Stimulated activated CD4-positive, alpha-beta T cell treated with anti-CD3 and anti-CD28 coated beads, Interleukin-12 subunit alpha, Interleukin-12 subunit beta, amount 100 ng/mL, for 48 hours (primary cell): Measurements from ENCODE around the gene COL6A1.
"Not testable (repeated sequence)": the region's sequence is repeated elsewhere in the genome, so short reads cannot be mapped to it uniquely, and the experiment has no call there.

ENCODE experiments used
- DNase-seq, 3 donors: peaks; one replicate each; pipeline ENCODE4 v3.0.0-alpha.2; 2020; ENCODE audit warnings: low read depth in 2 of 3, low spot score in 1 of 3

COL6A1 gene

GRCh38 chr21:46046906-46047305 is 65.3 kb downstream of the COL6A1 start:
- DNase-seq = not testable (repeated sequence)

DNA sequence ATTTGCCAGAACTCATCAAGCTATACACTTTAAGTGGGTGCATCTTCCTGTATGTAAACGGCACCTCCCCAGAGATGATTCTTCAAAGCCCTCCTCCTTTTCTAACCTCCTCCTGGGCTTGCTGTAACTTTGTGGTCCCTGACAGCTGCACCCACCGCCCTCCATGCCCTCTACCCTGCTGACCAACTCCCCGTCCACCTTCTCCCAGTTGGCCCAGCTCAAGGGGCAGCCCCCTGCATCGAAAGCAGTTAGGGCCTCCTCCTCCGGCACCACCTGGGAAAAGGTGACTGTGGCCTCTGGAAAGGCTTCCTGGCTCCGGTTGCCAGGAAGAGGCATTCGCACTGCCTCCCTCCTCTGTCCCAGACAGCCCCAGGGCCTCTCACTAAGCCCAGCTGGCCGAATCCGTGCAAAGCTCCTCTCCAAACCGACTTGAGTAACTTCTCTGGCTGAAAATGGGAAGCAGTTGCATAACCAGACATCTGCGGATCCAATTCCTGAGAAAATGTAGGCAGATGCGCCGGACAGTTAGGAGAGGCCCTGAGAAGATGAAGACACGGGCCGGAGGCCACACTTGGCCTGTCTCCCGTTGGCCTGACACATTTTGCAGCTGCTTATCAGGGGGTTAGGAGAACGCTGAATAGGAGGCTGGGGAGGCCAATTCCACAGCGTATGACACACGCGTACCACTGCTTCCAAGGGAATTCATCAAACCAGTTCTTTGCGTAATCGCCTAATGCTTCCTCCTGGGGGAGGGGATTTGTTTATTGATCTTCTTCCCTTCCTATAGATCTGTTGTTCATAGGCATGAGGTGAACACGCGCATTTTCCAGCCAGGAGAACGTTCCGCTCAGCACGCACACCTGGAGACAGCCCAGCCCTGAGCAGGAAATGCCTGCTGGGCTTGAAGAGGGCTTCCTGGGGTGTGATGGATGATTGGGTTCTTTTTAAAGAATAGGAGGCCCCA is 67.6 kb downstream of the COL6A1 start:
- DNase-seq = no peak

GRCh38 chr21:46049890-46050667 is 68.5 kb downstream of the COL6A1 start:
- DNase-seq = no peak

DNA sequence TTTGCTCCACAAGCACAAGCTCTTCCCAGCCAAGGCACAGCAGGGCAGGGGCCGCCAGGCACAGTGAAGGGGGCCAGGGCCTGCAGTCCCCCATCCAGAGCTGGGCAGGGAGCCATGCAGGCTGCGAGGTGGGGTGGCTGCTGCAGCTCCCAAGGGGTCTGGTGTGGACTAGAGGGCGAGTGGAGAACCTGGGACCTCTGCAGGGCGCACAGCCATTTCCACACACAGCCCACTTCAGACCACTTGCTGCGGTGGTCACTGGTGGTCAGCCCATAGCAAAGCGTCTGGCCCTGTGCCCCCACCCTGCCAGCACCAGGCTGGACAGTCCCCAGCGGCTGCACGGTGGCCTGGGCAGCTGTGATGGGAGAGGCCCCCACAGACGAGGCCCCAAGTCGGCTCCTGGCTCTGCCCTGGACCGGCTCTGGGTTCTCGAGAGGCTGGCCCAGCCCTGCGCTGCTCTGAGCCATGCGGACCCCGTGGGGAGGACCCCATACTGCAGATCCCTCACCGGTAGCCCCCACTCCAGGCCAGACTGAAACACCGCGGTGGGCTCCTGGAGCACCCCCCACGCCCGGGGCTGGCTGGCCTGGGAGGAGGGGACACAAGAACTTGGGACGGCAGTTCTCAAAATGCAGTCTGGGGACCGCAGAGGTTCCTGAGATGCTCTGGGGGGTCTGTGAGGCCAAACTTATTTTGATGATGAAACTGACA is 69.3 kb downstream of the COL6A1 start:
- DNase-seq = no peak

- no peak for DNase-seq
Observed at GRCh38 chr21:46051379-46051770, 69.8 kb downstream of the COL6A1 start.

DNA sequence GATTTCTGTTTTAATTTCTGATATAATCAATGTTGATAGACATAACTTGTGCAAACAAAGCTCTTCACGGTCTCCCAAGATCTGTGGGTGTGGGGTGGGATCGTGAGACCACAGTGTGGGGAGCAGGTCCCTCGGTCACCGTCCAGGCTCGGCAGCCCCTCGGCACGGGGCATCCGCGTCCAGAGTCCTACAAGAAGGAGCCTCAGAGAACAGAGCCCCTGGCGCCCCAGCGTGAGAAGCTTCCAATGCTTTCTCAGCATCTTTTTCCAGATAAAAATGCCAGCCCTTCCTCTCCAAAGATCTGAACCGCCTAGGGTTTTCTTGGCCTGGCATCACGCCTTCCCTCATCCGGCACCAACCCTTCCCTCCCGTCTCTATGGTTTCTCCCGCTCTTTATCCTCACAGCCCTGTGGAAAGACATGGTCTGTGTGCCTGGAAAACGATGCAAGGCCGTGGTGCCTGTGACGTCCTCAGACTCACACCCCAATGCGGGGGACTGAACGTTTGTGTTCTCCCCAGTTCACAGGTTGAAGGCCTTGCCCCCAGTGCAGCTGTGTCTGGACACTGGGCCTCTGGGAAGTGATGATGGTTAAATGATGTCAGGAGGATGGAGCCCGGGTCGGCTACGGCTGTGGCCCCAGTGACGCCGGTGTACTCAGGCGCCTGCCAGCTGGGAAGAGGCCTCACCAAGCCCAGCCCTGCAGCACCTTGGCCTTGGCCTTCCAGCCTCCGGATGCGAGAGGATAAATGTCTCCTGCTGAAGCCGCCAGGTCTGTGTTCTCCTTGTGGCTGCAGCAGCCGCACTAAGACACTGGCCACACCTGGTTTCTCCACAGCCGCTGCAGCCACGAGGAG is 70.5 kb downstream of the COL6A1 start:
- DNase-seq = no peak

GRCh38 chr21:46052703-46053651 is 71.4 kb downstream of the COL6A1 start:
- DNase-seq = peak; percentile 30 to 49 (median 42)

- no peak for DNase-seq
Observed at GRCh38 chr21:46054031-46054430, 72.5 kb downstream of the COL6A1 start.

- DNase-seq = no peak
Observed at GRCh38 chr21:46054451-46054881, 72.9 kb downstream of the COL6A1 start.
